SK-N-MC (cell line): ENCODE results near the gene USP47.

Source experiments
- DNase-seq: peaks from one replicate; pipeline ENCODE4 v3.0.0-alpha.2; 2011; ENCODE audit warnings: low read depth, low spot score
- H3K27ac ChIP-seq: fragments of 200-600 bp; sonication (generic); 2 replicates; pipeline ENCODE4 v1.5.1; 2016; ENCODE audit warnings: mixed run types
- H3K36me3 ChIP-seq: fragments of 200-600 bp; sonication (generic); 2 replicates; pipeline ENCODE4 v1.6.1; 2017; ENCODE audit warnings: antibody characterized with exemption, low read length, mixed read lengths; ENCODE audit not compliant: insufficient read depth
- H3K4me3 ChIP-seq: fragments of 200-600 bp; sonication (generic); 2 replicates; pipeline ENCODE4 v1.5.1; 2016
- H3K9ac ChIP-seq: fragments of 200-600 bp; sonication (generic); 2 replicates; pipeline ENCODE4 v1.8.0; 2017; ENCODE audit warnings: mixed run types, mixed read lengths; ENCODE audit not compliant: insufficient read length
- H3K9me3 ChIP-seq: fragments of 200-600 bp; sonication (generic); 2 replicates; pipeline ENCODE4 v1.6.1; 2017; ENCODE audit warnings: low read depth, mild to moderate bottlenecking, antibody characterized with exemption, low read length, moderate library complexity, mixed read lengths
- EZH2 ChIP-seq: fragments of 200-600 bp; sonication (generic); IDR thresholded peaks from one replicate; pipeline ENCODE4 v1.6.1; 2017; ENCODE audit warnings: antibody characterized with exemption
- FOXP2 ChIP-seq: optimal IDR thresholded peaks from 2 replicates; pipeline ENCODE3; 2011; ENCODE audit warnings: mild to moderate bottlenecking, moderate library complexity; ENCODE audit not compliant: insufficient read depth; ENCODE audit errors: extremely low read length, control extremely low read depth
- POLR2AphosphoS5 ChIP-seq: IDR thresholded peaks from 2 replicates; pipeline ENCODE4 v1.6.1; 2012; ENCODE audit warnings: mild to moderate bottlenecking, low read depth, low read length, borderline replicate concordance

Gene USP47

DNA sequence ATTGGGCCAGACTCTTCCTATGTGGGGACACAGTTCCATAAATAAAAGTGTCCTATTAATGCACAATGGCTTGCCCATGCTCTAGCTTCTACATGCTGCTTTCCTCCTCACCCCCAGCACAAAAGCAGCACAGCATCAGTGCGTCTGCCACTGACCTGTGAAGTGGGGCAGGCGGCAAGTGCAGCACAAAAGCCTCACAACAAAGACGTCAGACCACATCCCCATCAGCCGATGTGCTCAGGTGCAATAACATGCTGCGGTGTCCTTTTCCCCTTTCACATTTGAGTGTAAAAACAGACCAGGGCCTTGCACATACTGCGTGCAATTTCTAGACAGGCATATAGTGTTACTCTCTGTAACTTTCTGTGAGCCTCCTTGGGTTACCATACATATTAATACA, 153.8 kb downstream of the USP47 start:
- DNase-seq, result no peak
- H3K9ac ChIP-seq, result no peak overlapping the region
- peak overlapping the region; percentile 60; the same call in 1 of the 2 replicates for H3K27ac ChIP-seq
- H3K36me3 ChIP-seq, result no peaks in the 10 kb centered on the region
- TF ChIP-seq FOXP2, result no peak
- no peak for TF ChIP-seq EZH2
- no peak for TF ChIP-seq POLR2AphosphoS5
- H3K4me3 ChIP-seq, result peak overlapping the region; percentile 10; the same call in 1 of the 2 replicates
- H3K9me3 ChIP-seq, result no peaks in the 10 kb centered on the region

DNA sequence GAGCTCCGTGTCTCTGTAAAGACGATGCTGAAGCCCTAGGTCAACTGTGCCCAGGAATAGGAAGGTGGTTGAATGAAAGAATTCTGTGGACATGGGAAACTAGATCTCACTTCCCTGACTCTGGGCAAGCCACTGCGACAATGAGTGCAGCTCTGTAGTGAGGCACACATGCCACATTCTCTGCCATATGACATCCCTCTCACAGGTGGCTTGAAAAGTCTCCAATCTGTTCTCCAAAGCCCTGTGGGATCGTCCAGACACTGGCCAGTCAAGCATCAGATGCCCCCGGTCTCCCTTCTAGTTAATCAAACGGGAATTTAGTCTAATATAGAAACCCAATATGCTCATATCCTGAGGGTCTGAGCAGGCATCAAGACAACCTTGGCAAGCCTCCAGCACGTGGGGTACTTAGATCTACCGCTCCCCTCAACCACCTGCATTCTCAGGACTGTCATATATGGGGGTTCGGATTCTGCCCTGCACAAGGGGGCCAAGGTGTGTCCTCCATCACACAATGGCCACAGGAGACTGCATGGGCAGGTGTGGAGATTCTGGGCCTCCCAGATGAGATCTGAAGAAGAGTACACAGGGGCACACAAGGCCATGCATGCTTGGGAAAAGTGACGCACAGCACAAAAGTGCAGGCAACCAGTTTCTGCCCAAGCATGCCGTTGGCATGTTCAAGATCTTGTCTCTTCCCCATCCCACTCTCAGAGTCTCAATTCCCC, 154.7 kb downstream of the USP47 start:
- Histone ChIP-seq H3K9ac (no peak overlapping the region), H3K36me3 (no peaks in the 10 kb centered on the region), H3K27ac (peak overlapping the region; percentile 60; the same call in 1 of the 2 replicates), H3K9me3 (no peaks in the 10 kb centered on the region), H3K4me3 (no peak overlapping the region)
- TF ChIP-seq EZH2 (no peak), POLR2AphosphoS5 (no peak)
- DNase-seq, result no peak

DNA sequence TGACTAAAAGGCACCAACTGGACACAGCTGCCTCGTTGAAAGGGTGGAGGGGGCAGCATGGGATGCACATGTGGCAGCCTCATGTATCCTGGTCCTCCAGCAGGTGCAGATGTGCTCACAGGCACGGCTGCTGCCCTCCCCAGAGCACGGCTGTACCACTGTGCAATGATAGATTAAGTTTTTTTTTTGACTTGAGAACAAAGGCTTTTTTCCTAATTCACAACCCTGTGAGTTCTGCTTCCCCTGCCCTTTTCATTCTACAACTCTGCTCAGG, 155.2 kb downstream of the USP47 start:
- H3K9me3 ChIP-seq, result no peaks in the 10 kb centered on the region

DNA sequence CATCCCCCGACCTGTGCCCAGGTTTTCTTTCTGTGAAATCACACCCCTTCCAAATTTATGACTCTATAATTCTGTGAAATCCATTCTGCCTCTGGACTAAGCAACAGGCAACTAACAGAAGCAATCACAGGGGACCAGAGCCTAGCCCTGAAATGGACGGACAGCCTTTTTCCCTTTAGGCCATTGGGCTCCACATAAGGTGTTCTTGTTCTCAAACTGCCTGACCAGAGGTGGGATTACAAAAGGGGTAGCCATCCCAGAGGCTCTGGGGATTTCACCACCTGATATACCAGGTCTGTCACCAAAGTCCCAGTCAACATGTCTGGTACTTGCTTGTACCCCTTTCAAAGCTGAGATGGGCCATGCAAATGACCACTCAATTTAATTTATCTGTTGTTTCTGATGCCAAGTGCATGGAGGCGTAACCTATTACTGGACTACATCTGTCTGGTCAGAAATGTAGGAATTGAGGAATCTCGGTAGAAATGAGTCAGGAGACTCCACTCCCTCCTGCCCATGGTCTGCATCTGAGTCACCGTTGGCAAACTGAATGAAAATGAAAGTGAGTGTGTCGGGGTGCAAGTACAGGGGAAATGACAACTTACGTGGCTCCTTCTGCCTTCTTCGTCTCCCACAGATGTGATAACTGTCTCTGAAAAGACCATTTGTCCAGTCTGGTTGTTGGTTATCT, 156.5 kb downstream of the USP47 start:
- no peak for DNase-seq
- no peak overlapping the region for H3K27ac ChIP-seq
- no peak overlapping the region for H3K4me3 ChIP-seq
- H3K36me3 ChIP-seq, result no peaks in the 10 kb centered on the region
- TF ChIP-seq FOXP2 (no peak), POLR2AphosphoS5 (no peak), EZH2 (no peak)
- H3K9ac ChIP-seq, result no peak overlapping the region
- no peaks in the 10 kb centered on the region for H3K9me3 ChIP-seq

More for the DNA sequence above, 155.2 kb downstream of the USP47 start:
- H3K27ac ChIP-seq, result no peak overlapping the region
- no peaks in the 10 kb centered on the region for H3K36me3 ChIP-seq
- no peak overlapping the region for H3K4me3 ChIP-seq
- DNase-seq, result no peak
- H3K9ac ChIP-seq, result no peak overlapping the region
- TF ChIP-seq EZH2 (no peak), FOXP2 (no peak), POLR2AphosphoS5 (no peak)

DNA sequence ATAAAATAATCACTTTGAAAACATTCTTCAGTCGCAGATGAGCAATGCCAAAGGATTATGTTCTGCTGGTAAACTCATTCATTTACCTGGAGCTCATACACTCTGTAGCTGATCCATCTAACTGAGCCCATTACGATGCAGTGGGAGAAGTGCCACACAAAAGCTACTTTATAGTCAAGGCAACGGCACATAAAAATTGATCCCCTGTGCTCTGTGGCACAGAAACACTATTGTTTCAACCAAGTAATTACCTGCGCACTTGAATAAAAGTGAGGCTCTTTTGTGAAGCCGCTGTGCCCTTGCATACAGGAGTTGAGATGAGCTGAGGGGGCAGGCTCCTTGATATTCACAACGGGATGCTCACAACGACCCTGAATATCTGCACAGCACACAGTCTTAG, 159.4 kb downstream of the USP47 start:
- no peak overlapping the region for H3K27ac ChIP-seq
- H3K9me3 ChIP-seq, result no peaks in the 10 kb centered on the region
- H3K9ac ChIP-seq, result no peak overlapping the region
- no peak for DNase-seq
- no peak overlapping the region for H3K4me3 ChIP-seq
- H3K36me3 ChIP-seq, result no peaks in the 10 kb centered on the region
- TF ChIP-seq FOXP2 (no peak), POLR2AphosphoS5 (no peak), EZH2 (no peak)

DNA sequence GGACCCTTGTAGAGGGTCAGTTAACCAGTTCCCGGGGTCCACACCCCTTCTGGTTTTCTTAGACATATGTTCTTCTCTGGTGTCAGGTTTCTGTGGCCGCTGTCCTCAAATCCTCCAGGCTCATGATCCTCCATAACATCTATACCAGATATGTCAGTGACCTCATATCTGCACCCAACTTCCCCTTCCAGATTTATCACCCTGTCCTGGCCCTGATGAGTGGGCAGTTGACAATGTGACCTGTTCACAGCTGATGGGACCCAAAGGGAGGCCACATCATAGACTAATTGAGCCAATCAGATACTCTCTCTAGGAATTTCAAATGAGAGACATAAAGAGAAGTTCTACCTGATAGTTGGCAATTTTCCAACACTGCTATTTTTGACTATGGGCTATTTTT, 161.6 kb downstream of the USP47 start:
- Histone ChIP-seq H3K27ac (no peak overlapping the region), H3K4me3 (no peak overlapping the region), H3K9ac (no peak overlapping the region), H3K36me3 (no peaks in the 10 kb centered on the region), H3K9me3 (no peaks in the 10 kb centered on the region)
- DNase-seq, result no peak
- no peak for TF ChIP-seq FOXP2
- TF ChIP-seq EZH2, result no peak
- TF ChIP-seq POLR2AphosphoS5, result no peak

DNA sequence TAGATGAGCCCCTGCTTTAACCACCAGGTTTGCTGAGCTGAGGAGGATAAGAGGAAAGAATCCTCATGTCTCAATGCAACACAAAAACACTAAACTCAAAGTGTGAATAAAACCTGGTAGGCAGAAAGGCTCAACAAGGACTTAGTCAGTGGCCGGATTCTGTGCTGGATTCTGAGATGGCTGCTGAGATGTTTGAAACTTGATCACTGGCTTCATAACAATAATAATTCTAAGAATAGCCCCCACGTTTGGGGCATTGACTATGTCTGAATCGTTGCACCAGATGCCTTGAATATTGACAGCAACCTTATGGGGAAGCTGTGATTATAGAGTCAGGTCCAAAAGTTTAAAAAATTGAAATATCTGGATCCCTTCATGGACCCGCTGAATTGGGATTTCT, 162.0 kb downstream of the USP47 start:
- TF ChIP-seq EZH2 (no peak), POLR2AphosphoS5 (no peak), FOXP2 (no peak)
- Histone ChIP-seq H3K4me3 (no peak overlapping the region), H3K9ac (no peak overlapping the region), H3K9me3 (no peaks in the 10 kb centered on the region), H3K36me3 (no peaks in the 10 kb centered on the region), H3K27ac (no peak overlapping the region)
- no peak for DNase-seq

DNA sequence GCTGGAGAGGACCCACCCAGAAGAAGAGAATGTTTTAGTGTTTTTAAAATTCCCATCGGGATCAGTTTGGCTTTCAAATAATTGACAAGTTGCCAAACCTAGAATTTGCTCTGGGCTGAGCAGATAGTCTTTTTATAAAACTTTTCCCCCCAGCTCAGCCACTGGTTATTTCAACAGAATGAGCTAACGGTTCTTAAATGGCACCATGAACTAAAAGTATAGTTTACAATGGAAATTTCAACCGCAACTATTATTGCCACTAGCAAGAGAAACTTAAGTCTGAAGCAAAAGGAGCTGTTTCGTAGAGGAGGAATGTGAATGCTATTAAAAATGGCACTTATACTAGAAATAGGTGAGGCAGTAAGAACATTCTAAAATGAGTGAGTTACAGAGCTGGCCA, 163.3 kb downstream of the USP47 start:
- no peak overlapping the region for H3K9ac ChIP-seq
- no peak for TF ChIP-seq POLR2AphosphoS5
- TF ChIP-seq EZH2, result no peak
- no peak for TF ChIP-seq FOXP2
- no peak for DNase-seq
- H3K4me3 ChIP-seq, result 0 out of 2 replicates have a peak overlapping the region, but pooled peaks have one; percentile 7
- H3K9me3 ChIP-seq, result no peaks in the 10 kb centered on the region
- H3K36me3 ChIP-seq, result no peaks in the 10 kb centered on the region
- H3K27ac ChIP-seq, result no peak overlapping the region

DNA sequence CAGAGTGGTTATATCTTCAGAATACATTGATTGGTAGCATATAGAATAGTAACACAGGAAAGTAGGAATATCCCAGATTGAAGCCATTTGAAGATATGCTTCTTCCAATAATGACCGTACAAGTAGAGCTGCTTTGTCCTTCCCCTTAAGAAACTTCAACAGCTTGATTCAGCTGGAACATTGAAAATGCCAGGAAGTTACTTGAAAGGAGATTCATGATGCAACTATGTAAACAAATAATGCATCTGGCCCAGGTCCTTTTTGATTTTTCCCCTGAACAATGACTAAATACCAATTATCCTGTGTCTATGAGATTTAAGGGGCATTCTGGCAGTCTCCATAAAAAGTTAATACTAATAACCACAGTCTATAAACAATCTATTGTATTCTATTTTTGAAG, 163.7 kb downstream of the USP47 start:
- Histone ChIP-seq H3K9ac (no peak overlapping the region), H3K27ac (no peak overlapping the region), H3K4me3 (no peak overlapping the region), H3K9me3 (no peaks in the 10 kb centered on the region), H3K36me3 (no peaks in the 10 kb centered on the region)
- no peak for DNase-seq
- TF ChIP-seq POLR2AphosphoS5 (no peak), FOXP2 (no peak)
